ENCODE results near the gene TMEM44.

DNA sequence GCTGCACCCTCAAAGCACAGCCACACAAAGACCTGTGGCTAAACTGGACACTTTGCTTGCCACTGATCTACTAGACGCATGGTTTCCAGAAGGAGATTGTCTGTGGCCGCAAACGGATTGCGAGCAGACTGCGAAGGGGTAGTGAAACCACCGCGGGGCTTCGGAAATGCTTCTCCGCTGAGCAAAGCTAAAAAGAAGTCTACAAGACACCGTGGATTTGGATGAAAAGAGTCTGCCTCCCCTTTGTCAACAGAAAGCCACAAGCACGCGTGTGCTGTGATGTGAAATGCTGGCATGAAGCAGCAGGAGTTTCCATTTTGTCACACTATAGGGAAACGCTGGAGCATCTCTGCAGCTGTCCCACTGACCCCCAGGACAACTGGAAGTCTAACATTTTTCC, 63.0 kb downstream of the TMEM44 start:
- TF ChIP-seq EZH2phosphoT487 (IDR thresholded peaks at IDR 0.05; ENCODE audit: borderline replicate concordance): no peak
- TF ChIP-seq, protein P1, sequence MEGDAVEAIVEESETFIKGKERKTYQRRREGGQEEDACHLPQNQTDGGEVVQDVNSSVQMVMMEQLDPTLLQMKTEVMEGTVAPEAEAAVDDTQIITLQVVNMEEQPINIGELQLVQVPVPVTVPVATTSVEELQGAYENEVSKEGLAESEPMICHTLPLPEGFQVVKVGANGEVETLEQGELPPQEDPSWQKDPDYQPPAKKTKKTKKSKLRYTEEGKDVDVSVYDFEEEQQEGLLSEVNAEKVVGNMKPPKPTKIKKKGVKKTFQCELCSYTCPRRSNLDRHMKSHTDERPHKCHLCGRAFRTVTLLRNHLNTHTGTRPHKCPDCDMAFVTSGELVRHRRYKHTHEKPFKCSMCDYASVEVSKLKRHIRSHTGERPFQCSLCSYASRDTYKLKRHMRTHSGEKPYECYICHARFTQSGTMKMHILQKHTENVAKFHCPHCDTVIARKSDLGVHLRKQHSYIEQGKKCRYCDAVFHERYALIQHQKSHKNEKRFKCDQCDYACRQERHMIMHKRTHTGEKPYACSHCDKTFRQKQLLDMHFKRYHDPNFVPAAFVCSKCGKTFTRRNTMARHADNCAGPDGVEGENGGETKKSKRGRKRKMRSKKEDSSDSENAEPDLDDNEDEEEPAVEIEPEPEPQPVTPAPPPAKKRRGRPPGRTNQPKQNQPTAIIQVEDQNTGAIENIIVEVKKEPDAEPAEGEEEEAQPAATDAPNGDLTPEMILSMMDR (conservative IDR thresholded peaks at IDR 0.05; ENCODE audit: low read length): no peak

All from Loucy (cell line).